Erythroblast (primary cell): ENCODE data around the gene TNNC1.

Experiments used
- GATA1 ChIP-seq: IDR thresholded peaks from 2 replicates; pipeline ENCODE4 v1.6.1; 2011; ENCODE audit warnings: low read depth, mild to moderate bottlenecking, control low read depth, low read length, moderate library complexity
- POLR2A ChIP-seq: IDR thresholded peaks from 2 replicates; pipeline ENCODE4 v1.6.1; 2011; ENCODE audit warnings: mild to moderate bottlenecking, low read length

DNA sequence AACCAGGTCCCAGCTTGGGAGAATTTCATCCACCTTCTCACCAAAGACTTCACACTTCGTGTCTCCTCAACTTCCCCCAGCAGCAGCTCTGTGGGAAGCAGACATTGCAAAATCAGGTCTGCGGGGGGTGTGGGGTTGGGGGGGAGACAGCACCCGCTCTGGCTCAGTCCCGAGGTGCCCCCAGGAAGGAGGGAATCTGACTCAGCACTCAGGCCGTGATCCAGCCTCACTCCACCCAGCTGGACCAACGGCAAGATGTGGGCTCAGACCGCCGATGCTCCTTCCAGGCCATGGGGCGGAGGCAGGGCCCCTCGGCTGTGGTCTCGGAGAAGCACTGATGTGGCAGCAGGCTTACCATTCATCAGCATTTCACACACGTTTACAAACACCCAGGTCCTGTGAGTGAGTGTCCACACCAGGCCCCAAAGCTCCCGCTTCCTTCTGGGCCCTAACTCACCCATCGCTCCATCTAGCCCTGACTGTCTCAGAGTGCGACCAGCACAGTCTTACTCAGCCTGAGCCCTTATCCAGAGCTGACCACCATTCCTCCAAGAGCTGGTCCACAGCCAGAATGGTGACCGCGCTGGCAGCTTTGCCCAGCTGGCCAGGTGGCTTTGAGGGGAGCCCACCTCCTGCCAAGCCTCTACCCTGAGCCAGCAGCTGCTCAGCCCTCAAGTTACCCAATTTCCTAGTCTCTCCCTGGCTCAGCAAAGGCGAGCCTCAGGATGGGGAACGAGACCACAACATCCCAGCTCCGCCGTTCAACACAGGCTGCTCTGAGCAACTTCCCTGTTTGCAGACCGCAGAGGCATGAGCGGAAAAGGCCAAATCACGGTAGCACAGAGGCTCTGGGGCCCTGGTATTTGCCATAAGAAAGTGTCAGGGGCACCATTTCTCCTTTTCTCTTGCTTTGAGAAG lies 44.6 kb upstream of the TNNC1 start:
- no peak for TF ChIP-seq POLR2A
- TF ChIP-seq GATA1: no peak
